Fibroblast of lung (primary cell): ENCODE results near the gene FAM117A. TPM values are rescaled to one million over a fixed set of nuclear protein-coding genes. Genes with fewer than 3 reads are reported as not detected.
"Not testable (repeated sequence)": the region's sequence is repeated elsewhere in the genome, so short reads cannot be mapped to it uniquely, and the experiment has no call there.

Source experiments
- DNase-seq, 2 donors: peaks; one replicate each; pipeline versions ENCODE4 v3.0.0 to v3.0.0-alpha.2; 2010; ENCODE audit warnings: low read depth in 2 of 2
- H2AFZ ChIP-seq: 2 replicates; pipeline ENCODE4 v1.5.1; 2012; ENCODE audit warnings: low read length, control low read depth, inconsistent platforms
- H3K27ac ChIP-seq: 2 replicates; pipeline ENCODE4 v1.5.1; 2011; ENCODE audit warnings: low read length, control low read depth; ENCODE audit not compliant: insufficient read depth
- H3K27me3 ChIP-seq: 2 replicates; pipeline ENCODE4 v1.5.1; 2011; ENCODE audit warnings: mild to moderate bottlenecking, low read length; ENCODE audit not compliant: control insufficient read depth, insufficient read depth
- H3K36me3 ChIP-seq: 2 replicates; pipeline ENCODE4 v1.5.1; 2011; ENCODE audit warnings: low read length; ENCODE audit not compliant: control insufficient read depth, insufficient read depth
- H3K4me1 ChIP-seq: 2 replicates; pipeline ENCODE4 v1.5.1; 2011; ENCODE audit warnings: low read length; ENCODE audit not compliant: control insufficient read depth, insufficient read depth; ENCODE audit errors: extremely low read depth
- H3K4me2 ChIP-seq: 2 replicates; pipeline ENCODE4 v1.5.1; 2011; ENCODE audit warnings: low read length, control low read depth; ENCODE audit not compliant: insufficient read depth; ENCODE audit errors: extremely low read depth
- H3K4me3 ChIP-seq, 4 experiments: fragments of 200-600 bp in 1 of 4; sonication (generic) in 1 of 4; replicated peaks in 1 of 4; 2 replicates each; pipeline ENCODE4 v1.5.1; 2011 to 2016; ENCODE audit warnings: low read length in 4 of 4, low read depth in 3 of 4, mild to moderate bottlenecking in 3 of 4, control low read depth in 2 of 4, inconsistent platforms in 1 of 4, mixed read lengths in 1 of 4; ENCODE audit not compliant: insufficient read depth in 1 of 4; ENCODE audit errors: control extremely low read depth in 1 of 4
- H3K79me2 ChIP-seq: 2 replicates; pipeline ENCODE4 v1.5.1; 2012; ENCODE audit warnings: mild to moderate bottlenecking, low read length, inconsistent platforms; ENCODE audit not compliant: control insufficient read depth, insufficient read depth
- H3K9ac ChIP-seq: 2 replicates; pipeline ENCODE4 v1.5.1; 2011; ENCODE audit warnings: mild to moderate bottlenecking, low read length, control low read depth; ENCODE audit not compliant: insufficient read depth
- H3K9me3 ChIP-seq: 2 replicates; pipeline ENCODE4 v1.5.1; 2012; ENCODE audit warnings: low read depth, low read length; ENCODE audit not compliant: control insufficient read depth, insufficient read depth
- H4K20me1 ChIP-seq: 2 replicates; pipeline ENCODE4 v1.5.1; 2011; ENCODE audit warnings: low read length; ENCODE audit not compliant: control insufficient read depth, insufficient read depth; ENCODE audit errors: extremely low read depth
- EZH2 ChIP-seq: IDR thresholded peaks from 2 replicates; pipeline ENCODE4 v1.5.1; 2012; ENCODE audit warnings: low read length, control low read depth, mild to moderate bottlenecking; ENCODE audit errors: missing control alignments
- polyA plus RNA-seq, 2 donors: library from polyadenylated mRNA; depleted of rRNA in 1 of 2; stranded (reverse) in 1 of 2; unstranded in 1 of 2; fragments of >200 nt; gene quantifications; 2 replicates each; pipeline ENCODE4 v1.2.1, GENCODE V29; 2011 to 2012; ENCODE audit warnings: missing spikeins in 1 of 2
- total RNA-seq: library from RNA; depleted of rRNA; stranded (reverse); fragments of >200 nt; gene quantifications from 2 replicates; pipeline ENCODE4 v1.2.1, GENCODE V29; 2014
- TF ChIP-seq, protein P1 (sequence below), 2 donors: IDR thresholded peaks in 1 of 2; conservative IDR thresholded peaks in 1 of 2; 1 replicate in 1 of 2; 2 replicates in 1 of 2; pipeline ENCODE4 v1.5.1; 2011 to 2012; ENCODE audit warnings: low read length in 2 of 2, control low read depth in 1 of 2, inconsistent platforms in 1 of 2, low read depth in 1 of 2, mild to moderate bottlenecking in 1 of 2

FAM117A gene
- total and polyA plus RNA-seq, 2 donors (not counting 1 experiment from before 2014, with no cell fraction given) = 2.4 to 3.3 TPM

DNA sequence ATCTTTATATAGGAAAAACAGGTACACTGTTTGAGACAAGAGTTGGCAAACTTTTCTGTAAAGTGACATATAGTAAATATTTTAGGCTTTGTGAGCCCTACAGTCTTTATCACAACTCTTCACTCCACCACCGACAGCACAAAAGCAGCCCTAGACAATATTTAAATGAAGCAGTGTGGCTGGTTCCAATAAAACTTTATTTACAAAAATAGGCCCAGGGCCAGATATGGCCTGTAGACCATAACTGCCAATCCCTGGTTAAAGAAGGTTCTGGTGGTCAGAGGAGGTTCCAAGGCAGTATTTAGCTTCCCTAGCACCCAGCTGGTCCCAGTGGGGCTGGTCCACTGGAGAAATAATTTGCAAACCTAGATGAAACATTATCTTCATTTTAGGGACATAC is 3.6 kb downstream of the FAM117A start:
- H3K4me2 ChIP-seq = no peak overlapping the region
- no peak overlapping the region for H3K9ac ChIP-seq
- H3K27me3 ChIP-seq = peaks cover 15% of the 10 kb centered on the region
- peaks cover 2% of the 10 kb centered on the region for H3K4me1 ChIP-seq
- TF ChIP-seq, protein P1, sequence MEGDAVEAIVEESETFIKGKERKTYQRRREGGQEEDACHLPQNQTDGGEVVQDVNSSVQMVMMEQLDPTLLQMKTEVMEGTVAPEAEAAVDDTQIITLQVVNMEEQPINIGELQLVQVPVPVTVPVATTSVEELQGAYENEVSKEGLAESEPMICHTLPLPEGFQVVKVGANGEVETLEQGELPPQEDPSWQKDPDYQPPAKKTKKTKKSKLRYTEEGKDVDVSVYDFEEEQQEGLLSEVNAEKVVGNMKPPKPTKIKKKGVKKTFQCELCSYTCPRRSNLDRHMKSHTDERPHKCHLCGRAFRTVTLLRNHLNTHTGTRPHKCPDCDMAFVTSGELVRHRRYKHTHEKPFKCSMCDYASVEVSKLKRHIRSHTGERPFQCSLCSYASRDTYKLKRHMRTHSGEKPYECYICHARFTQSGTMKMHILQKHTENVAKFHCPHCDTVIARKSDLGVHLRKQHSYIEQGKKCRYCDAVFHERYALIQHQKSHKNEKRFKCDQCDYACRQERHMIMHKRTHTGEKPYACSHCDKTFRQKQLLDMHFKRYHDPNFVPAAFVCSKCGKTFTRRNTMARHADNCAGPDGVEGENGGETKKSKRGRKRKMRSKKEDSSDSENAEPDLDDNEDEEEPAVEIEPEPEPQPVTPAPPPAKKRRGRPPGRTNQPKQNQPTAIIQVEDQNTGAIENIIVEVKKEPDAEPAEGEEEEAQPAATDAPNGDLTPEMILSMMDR (conservative IDR thresholded peaks at IDR 0.05 in 1 of 2, IDR thresholded peaks at IDR 0.05 in 1 of 2; ENCODE audit: low read depth in 1 of 2, low read length in 2 of 2) = no peak
- TF ChIP-seq EZH2 = no peak
- H3K36me3 ChIP-seq = no peaks in the 10 kb centered on the region
- H3K79me2 ChIP-seq = no peaks in the 10 kb centered on the region
- H3K27ac ChIP-seq = no peak overlapping the region
- no peaks in the 10 kb centered on the region for H3K9me3 ChIP-seq
- H4K20me1 ChIP-seq = no peaks in the 10 kb centered on the region
- H2AFZ ChIP-seq = no peak overlapping the region
- DNase-seq = no peak
- H3K4me3 ChIP-seq = no peak overlapping the region

DNA sequence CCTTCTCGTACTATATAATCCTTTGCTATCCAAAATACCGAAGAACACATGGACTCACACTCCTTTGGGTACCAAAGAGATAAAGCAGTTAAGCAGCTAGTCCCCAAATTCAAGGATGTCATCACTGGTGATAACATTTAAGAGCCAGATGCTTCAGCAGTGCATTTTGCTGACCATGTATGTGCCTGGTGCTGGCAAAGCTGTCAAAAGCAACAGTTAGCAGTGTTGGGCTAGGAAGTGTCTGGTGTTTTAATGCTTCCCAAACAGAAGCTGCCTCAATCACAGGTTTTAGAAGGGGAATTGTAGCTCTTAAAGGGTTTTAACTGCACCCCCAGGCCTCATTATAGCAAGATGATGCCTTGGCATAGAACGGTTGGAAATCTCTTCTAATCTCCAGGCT is 4.7 kb downstream of the FAM117A start:
- Histone ChIP-seq H3K79me2 (no peaks in the 10 kb centered on the region), H3K36me3 (no peaks in the 10 kb centered on the region), H3K27ac (no peak overlapping the region), H2AFZ (no peak overlapping the region), H3K4me1 (no peaks in the 10 kb centered on the region), H3K4me3 (no peak overlapping the region), H3K27me3 (peaks cover 13% of the 10 kb centered on the region), H3K4me2 (no peak overlapping the region), H4K20me1 (no peaks in the 10 kb centered on the region), H3K9ac (no peak overlapping the region), H3K9me3 (no peaks in the 10 kb centered on the region)
- no peak for TF ChIP-seq EZH2
- TF ChIP-seq, protein P1 (conservative IDR thresholded peaks at IDR 0.05 in 1 of 2, IDR thresholded peaks at IDR 0.05 in 1 of 2; ENCODE audit: low read depth in 1 of 2, low read length in 2 of 2) = no peak
- DNase-seq = no peak

DNA sequence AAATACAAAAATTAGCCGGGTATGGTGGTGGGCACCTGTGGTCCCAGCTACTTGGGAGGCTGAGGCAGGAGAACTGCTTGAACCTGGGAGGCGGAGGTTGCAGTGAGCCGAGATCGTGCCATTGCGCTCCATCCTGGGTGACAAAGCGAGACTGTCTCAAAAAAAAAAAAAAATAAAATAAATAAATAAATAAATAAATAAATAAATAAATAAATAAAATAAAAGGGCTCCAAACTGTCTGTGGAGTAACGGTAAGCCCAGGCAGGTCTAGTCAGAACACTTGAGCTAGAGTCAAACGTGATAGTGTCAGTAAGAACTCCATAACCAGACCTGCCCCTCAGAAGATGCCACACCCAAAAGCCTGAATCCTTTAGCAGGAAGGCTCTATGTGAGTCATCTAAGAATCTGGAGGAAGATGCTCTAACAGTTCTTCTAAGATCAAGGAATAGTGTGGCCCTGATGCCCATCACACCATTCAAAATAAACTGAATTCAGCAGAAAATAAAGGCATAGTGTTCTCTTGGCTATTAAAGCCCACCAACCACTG is 5.4 kb downstream of the FAM117A start:
- H4K20me1 ChIP-seq, DNase-seq, H3K36me3 ChIP-seq, H2AFZ ChIP-seq, H3K4me2 ChIP-seq, H3K4me3 ChIP-seq, H3K79me2 ChIP-seq, H3K9me3 ChIP-seq, H3K4me1 ChIP-seq, H3K9ac ChIP-seq, H3K27ac ChIP-seq: not testable (repeated sequence)
- peaks cover 13% of the 10 kb centered on the region for H3K27me3 ChIP-seq
